RWPE1 (cell line): ENCODE data around the gene TJAP1.

Experiments
- CTCF ChIA-PET: fragments of 350-600 bp; sonication (Branson Sonifier 250); formaldehyde crosslinking; extraction: SDS; loops from one replicate; lab custom pipeline; 2021; lab: Yijun Ruan, JAX
- POLR2A ChIA-PET: fragments of 400-600 bp; formaldehyde crosslinking; extraction: SDS; loops from one replicate; lab custom pipeline; 2020; ENCODE audit warnings: antibody characterized with exemption; ENCODE audit not compliant: low non-redundant PET; lab: Yijun Ruan, JAX
- DNase-seq: peaks from one replicate; pipeline ENCODE4 v3.0.0; 2012; ENCODE audit warnings: low spot score
- H3K27ac ChIP-seq: fragments of 450-650 bp; 2 replicates; pipeline ENCODE4 v1.5.1; 2017
- TF ChIP-seq, protein P1 (sequence below): fragments of 450-650 bp; conservative IDR thresholded peaks from 2 replicates; pipeline ENCODE4 v1.5.1; 2017; ENCODE audit warnings: low read depth, mild to moderate bottlenecking

TJAP1 gene

DNA sequence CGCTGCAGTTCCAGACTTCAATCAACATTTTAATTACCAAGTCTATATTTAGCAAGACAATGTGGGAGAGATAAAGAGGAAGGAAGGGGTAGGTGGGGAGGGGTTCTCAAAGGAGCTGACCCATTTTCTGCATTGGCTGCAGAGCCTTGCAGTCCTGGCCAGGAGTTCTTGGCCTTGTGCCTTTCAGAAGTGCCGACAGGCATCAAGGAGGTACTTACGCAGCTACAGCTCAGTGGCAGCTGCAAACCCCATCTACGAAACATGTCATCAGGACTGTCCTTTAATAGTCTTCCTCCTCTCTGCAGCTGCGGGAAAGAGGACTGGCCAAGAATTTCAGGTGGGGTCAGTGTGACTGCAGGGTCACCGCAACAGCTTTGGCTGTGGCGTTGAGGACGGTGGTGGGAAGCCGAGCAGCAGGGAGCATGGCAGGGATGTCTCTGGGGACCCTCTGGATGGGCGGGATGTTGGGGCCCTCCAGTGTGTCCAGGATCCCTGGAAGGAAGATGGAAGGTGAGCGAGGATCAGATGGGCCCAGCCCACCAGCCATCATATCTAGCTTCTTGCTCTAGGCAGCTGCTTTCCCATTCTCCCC is 34.5 kb downstream of the TJAP1 start:
- no peak for DNase-seq
- H3K27ac ChIP-seq: peak overlapping the region; percentile 80
- TF ChIP-seq, protein P1, sequence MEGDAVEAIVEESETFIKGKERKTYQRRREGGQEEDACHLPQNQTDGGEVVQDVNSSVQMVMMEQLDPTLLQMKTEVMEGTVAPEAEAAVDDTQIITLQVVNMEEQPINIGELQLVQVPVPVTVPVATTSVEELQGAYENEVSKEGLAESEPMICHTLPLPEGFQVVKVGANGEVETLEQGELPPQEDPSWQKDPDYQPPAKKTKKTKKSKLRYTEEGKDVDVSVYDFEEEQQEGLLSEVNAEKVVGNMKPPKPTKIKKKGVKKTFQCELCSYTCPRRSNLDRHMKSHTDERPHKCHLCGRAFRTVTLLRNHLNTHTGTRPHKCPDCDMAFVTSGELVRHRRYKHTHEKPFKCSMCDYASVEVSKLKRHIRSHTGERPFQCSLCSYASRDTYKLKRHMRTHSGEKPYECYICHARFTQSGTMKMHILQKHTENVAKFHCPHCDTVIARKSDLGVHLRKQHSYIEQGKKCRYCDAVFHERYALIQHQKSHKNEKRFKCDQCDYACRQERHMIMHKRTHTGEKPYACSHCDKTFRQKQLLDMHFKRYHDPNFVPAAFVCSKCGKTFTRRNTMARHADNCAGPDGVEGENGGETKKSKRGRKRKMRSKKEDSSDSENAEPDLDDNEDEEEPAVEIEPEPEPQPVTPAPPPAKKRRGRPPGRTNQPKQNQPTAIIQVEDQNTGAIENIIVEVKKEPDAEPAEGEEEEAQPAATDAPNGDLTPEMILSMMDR: no peak
- CTCF ChIA-PET: no interaction called here
- POLR2A ChIA-PET: no interaction called here

DNA sequence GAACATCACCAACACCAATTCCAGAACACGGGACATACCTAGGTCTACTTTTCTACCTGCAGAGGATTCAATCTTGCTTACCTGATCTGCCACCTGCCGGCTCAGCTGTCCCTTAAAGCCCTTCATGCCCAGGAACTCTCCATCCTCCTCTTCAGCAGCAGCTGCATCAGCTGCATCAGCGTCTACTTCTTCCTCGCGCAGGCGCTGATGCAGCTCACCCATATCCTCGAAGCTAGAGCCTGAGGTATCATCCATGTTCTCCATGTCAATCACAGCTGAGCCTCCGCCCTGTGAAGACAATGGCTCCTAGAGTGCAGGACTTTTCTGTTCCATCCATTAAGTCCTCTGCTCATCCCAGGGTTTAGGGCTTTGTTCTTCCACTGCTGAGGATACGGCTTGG is 38.4 kb downstream of the TJAP1 start:
- ChIA-PET POLR2A (interaction anchor here (0.6 to 0.9 kb wide), 2 partner anchors 204 to 386 kb away, joined by 3 to 4 read pairs; no protein-coding TSS in a partner anchor), CTCF (interaction anchor here (0.5 kb wide), 1 partner anchor 151 kb away, joined by 4 read pairs; no protein-coding TSS in a partner anchor)
- TF ChIP-seq, protein P1: no peak
- H3K27ac ChIP-seq: peak overlapping the region; percentile 80
- DNase-seq: no peak

DNA sequence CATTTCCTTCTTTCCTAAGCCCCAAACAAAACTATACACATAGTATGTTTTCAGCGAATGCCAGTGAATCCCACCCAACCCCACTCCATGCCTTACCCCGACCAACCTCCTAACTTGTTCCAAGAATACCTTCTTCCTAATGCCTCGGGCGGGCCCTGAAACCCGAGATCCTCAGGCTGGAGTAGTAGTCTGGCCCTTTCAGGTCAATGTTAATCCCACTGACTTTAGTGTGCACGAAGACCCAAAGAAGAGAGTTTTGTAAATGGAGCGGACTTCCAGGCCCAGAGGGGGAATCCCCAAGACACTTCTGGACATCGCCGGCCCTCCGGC is 39.0 kb downstream of the TJAP1 start:
- ChIA-PET CTCF (interaction anchor here (0.6 to 1.1 kb wide), 2 partner anchors 9 to 783 kb away, joined by 3 read pairs; no protein-coding TSS in a partner anchor), POLR2A (interaction anchor here (0.9 to 1.3 kb wide), 2 partner anchors 9 to 205 kb away, joined by 4 read pairs; no protein-coding TSS in a partner anchor)
- TF ChIP-seq, protein P1: no peak
- peak overlapping the region; percentile 80 for H3K27ac ChIP-seq
- DNase-seq: no peak

DNA sequence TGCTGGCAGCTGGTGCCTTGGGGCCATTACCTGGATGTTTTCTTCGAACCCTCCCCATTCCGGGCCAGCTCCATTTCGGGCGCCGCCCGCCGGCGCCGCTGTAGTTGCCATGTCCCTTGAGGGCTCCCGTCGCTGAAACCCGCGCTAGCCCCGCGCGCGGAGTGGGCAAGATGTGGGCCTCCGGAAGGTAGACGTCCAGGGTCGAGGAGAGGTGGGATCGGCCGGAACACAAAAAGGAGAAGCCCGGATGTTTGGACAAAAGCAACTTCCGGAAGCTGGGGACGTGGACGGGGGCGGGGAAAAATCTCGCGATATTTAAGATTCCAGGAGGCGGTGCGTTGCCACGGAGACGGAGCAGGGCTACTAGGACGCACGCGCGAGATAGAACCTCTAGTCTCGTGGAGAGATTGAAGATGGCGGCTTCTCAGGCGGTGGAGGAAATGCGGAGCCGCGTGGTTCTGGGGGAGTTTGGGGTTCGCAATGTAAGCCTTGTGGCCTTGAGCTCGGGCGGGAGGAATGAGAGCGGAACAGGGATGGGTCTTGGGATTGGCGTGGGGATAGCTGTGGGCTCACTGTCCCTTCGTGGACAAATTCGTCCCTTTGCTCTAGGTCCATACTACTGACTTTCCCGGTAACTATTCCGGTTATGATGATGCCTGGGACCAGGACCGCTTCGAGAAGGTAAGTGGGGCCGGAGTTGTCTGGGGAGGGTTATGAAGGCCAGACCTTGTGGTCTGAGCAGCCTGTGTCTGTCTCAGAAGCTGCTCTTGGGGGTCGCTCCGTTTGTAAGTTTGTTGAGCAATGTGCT is 39.5 kb downstream of the TJAP1 start, which contains the start of the genes POLR1C and YIPF3:
Gene POLR1C, plus strand, starts transcription at position 393 of the 808 bp plus-strand sequence. Its CDS starts 21 bp downstream, at position 414.
Gene YIPF3, minus strand, starts transcription at position 230 of the 808 bp plus-strand sequence. Its CDS starts 119 bp downstream, at position 111.
- DNase-seq: peak; percentile 98
- TF ChIP-seq, protein P1: no peak
- CTCF ChIA-PET: interaction anchor here (0.6 to 1.1 kb wide), 3 partner anchors 10 to 783 kb away, joined by 3 to 5 read pairs (median 3); no protein-coding TSS in a partner anchor
- H3K27ac ChIP-seq: peak within 1 kb of the TSS; percentile 80
- POLR2A ChIA-PET: interaction anchor here (0.9 to 1.3 kb wide), 2 partner anchors 9 to 205 kb away, joined by 4 read pairs; no protein-coding TSS in a partner anchor

DNA sequence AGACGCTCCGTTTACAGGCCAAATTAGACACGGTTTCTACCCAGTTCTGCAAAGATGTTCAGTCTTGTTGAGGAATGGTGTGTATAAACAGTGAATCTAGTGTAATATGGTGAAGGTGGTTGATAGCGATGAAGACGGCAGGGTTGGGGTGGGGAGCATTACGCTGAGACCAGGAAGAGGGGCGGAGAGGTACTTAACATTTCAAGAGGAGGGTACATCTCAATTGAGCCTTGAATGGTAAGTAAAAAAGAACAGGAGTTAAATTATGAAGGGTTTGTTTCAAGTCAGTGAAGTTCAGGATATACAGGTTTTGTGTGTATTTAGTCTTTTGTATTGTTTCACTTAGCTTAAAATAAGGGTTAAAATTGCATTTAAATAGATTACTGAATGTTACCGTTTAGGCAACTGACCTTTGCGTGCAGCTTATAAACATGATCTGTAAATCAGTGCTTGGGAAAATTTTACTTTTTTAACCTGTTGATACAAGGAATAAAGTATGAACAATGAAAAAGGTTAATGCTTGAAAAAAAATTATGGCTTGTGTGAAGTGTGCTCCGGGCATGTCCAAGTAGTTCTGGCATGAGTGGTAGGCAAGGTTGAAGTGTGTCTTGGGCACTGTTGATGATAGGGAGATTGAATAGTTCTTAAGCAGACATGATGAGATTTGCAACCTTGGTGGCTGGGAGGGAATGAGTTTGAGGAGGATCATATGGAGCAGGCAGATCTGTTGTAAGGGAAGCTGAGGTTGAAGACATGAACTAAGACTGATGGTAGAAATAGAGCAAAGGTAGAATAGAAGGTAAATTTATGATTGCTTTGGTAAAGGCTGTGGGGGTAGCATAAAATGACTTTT is 40.4 kb downstream of the TJAP1 start:
- CTCF ChIA-PET: interaction anchor here (0.6 to 1.1 kb wide), 2 partner anchors 11 to 492 kb away, joined by 3 to 5 read pairs; no protein-coding TSS in a partner anchor
- POLR2A ChIA-PET: interaction anchor here (1.3 kb wide), 1 partner anchor 10 kb away, joined by 4 read pairs; no protein-coding TSS in a partner anchor
- DNase-seq: no peak
- TF ChIP-seq, protein P1: no peak
- peak overlapping the region; percentile 80 for H3K27ac ChIP-seq
